HL-60 (cell line): ENCODE results near the gene LIG4.
A peak's percentile ranks its signal among the peaks of the same experiment; 100 is the strongest.
"Not testable (repeated sequence)": the region's sequence is repeated elsewhere in the genome, so short reads cannot be mapped to it uniquely, and the experiment has no call there.

Experiments used
- DNase-seq, 2 experiments: peaks; one replicate each; pipeline ENCODE4 v3.0.0-alpha.2; 2010 to 2020; ENCODE audit warnings: low read depth in 1 of 2, low spot score in 1 of 2
- H3K27ac ChIP-seq: fragments of 250-450 bp; sonication (Bioruptor Pico); replicated peaks from 2 replicates; pipeline ENCODE4 v1.5.1; 2020; ENCODE audit warnings: mild to moderate bottlenecking, moderate library complexity
- H3K27me3 ChIP-seq: fragments of 250-450 bp; sonication (Bioruptor Pico); 2 replicates; pipeline ENCODE4 v1.5.1; 2021; ENCODE audit warnings: mild to moderate bottlenecking, moderate library complexity; ENCODE audit not compliant: insufficient read depth, poor library complexity, severe bottlenecking
- H3K4me3 ChIP-seq: replicated peaks from 2 replicates; pipeline ENCODE4 v1.5.1; 2011; ENCODE audit warnings: mild to moderate bottlenecking, control low read depth, low read length; ENCODE audit not compliant: insufficient read depth
- GABPA ChIP-seq: IDR thresholded peaks from 2 replicates; pipeline ENCODE4 v1.6.1; 2012; ENCODE audit warnings: low read depth
- POLR2AphosphoS5 ChIP-seq: IDR thresholded peaks from 2 replicates; pipeline ENCODE4 v1.6.1; 2012; ENCODE audit warnings: low read depth
- SPI1 ChIP-seq: IDR thresholded peaks from 2 replicates; pipeline ENCODE4 v1.6.1; 2012; ENCODE audit warnings: low read depth, mild to moderate bottlenecking, borderline replicate concordance
- TF ChIP-seq, protein P1 (sequence below): IDR thresholded peaks from one replicate; pipeline ENCODE4 v1.5.1; 2011; ENCODE audit warnings: low read length, control low read depth, inconsistent platforms; ENCODE audit not compliant: insufficient read depth
- TF ChIP-seq, protein P2 (sequence below): IDR thresholded peaks from 2 replicates; pipeline ENCODE4 v1.6.1; 2012; ENCODE audit warnings: low read depth; ENCODE audit not compliant: insufficient replicate concordance

LIG4 gene

DNA sequence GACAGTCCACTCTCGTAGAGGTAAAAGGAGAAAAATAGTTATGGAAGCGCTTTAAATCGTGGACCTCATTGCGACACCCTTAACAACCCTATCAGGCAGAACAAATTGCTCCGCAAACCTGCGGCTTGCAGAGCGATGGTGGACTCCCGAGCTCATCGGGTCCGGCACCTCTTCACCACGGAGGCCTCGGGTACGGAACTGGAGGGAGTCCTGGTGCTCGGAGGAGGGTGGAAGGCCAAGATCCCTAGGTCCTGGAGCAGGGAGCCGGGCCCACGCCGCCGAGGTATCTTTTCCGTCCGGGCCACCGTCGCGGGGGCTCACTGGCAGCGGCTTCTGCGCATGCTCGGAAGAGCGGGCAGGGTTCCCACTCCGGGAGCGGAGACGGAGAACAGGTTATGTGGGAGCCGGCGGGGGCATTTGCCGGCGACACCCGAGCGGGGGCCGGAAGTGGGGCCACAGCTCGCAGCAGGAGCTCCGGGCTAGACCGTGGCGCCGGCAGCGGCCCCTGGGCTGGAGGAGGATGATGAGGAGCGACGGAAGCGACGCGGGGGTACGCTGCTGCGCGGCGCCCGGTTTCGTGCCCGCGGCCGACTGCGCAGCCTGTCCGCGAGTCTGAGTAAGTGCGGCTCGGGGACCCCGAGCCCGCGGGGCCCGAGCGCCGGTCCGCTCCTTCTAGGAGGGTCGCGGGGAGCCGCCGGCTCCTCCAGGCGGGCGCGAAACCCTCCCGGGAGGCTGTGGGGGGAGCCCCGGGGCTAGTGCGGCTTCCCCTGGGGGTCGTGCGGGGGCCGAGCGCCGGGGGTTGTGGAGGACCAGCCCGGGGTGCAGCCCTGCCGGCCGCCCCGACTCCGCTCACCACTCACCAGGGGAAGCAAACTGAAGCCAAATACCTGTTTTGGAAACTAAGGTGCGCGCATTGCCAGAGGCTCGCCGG is 3.0 kb upstream of the LIG4 start, which contains the start of gene ABHD13:
ABHD13 (plus strand) TSS at position 349 of the 931 bp plus-strand sequence. CDS start 10,827 bp downstream, outside the sequence.
- peak within 1 kb of the TSS; percentile 94 for H3K27ac ChIP-seq
- peak within 1 kb of the TSS; percentile 92 for H3K4me3 ChIP-seq
- TF ChIP-seq GABPA (peak; percentile 93), SPI1 (no peak), POLR2AphosphoS5 (peak; percentile 61; the same call in 1 of the 2 replicates)
- TF ChIP-seq, protein P1, sequence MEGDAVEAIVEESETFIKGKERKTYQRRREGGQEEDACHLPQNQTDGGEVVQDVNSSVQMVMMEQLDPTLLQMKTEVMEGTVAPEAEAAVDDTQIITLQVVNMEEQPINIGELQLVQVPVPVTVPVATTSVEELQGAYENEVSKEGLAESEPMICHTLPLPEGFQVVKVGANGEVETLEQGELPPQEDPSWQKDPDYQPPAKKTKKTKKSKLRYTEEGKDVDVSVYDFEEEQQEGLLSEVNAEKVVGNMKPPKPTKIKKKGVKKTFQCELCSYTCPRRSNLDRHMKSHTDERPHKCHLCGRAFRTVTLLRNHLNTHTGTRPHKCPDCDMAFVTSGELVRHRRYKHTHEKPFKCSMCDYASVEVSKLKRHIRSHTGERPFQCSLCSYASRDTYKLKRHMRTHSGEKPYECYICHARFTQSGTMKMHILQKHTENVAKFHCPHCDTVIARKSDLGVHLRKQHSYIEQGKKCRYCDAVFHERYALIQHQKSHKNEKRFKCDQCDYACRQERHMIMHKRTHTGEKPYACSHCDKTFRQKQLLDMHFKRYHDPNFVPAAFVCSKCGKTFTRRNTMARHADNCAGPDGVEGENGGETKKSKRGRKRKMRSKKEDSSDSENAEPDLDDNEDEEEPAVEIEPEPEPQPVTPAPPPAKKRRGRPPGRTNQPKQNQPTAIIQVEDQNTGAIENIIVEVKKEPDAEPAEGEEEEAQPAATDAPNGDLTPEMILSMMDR: no peak
- TF ChIP-seq, protein P2, sequence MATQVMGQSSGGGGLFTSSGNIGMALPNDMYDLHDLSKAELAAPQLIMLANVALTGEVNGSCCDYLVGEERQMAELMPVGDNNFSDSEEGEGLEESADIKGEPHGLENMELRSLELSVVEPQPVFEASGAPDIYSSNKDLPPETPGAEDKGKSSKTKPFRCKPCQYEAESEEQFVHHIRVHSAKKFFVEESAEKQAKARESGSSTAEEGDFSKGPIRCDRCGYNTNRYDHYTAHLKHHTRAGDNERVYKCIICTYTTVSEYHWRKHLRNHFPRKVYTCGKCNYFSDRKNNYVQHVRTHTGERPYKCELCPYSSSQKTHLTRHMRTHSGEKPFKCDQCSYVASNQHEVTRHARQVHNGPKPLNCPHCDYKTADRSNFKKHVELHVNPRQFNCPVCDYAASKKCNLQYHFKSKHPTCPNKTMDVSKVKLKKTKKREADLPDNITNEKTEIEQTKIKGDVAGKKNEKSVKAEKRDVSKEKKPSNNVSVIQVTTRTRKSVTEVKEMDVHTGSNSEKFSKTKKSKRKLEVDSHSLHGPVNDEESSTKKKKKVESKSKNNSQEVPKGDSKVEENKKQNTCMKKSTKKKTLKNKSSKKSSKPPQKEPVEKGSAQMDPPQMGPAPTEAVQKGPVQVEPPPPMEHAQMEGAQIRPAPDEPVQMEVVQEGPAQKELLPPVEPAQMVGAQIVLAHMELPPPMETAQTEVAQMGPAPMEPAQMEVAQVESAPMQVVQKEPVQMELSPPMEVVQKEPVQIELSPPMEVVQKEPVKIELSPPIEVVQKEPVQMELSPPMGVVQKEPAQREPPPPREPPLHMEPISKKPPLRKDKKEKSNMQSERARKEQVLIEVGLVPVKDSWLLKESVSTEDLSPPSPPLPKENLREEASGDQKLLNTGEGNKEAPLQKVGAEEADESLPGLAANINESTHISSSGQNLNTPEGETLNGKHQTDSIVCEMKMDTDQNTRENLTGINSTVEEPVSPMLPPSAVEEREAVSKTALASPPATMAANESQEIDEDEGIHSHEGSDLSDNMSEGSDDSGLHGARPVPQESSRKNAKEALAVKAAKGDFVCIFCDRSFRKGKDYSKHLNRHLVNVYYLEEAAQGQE: peak; percentile 51
- peak; percentile 79 to 95 for DNase-seq
- no peaks in the 10 kb centered on the region for H3K27me3 ChIP-seq

DNA sequence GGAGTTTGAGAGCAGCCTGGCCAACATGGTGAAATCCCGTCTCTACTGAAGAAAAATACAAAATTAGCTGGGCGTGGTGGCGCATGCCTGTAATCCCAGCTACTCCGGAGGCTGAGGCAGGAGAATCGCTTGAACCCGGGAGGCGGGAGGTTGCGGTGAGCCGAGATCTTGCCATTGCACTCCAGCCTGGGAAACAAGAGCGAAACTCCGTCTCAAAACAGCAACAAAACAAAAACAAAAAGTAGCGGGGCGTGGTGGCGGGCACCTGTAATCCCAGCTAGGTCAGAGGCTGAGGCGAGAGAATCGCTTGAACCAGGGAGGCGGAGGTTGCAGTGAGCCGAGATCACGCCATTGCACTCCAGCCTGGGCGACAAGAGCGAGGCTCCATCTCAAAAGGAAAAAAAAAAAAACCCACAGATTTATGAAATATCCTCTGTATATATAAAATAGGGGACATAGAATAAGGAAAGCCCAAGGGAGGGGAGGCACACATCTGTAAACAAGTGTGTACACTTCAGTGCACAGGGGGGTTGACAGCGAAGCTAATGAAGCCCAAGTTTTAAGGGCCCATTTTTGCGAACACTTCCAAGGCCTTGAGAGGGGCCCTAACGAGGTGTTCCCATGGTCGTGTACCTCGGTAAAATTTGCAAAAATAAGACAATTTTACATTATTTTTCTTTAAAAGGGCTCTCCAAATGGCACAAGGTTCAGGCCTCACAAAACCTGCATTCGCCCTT is 2.1 kb upstream of the LIG4 start:
- not testable (repeated sequence) for H3K27me3 ChIP-seq, DNase-seq
- Histone ChIP-seq H3K4me3 (peak overlapping the region; percentile 92), H3K27ac (peak overlapping the region; percentile 94)

DNA sequence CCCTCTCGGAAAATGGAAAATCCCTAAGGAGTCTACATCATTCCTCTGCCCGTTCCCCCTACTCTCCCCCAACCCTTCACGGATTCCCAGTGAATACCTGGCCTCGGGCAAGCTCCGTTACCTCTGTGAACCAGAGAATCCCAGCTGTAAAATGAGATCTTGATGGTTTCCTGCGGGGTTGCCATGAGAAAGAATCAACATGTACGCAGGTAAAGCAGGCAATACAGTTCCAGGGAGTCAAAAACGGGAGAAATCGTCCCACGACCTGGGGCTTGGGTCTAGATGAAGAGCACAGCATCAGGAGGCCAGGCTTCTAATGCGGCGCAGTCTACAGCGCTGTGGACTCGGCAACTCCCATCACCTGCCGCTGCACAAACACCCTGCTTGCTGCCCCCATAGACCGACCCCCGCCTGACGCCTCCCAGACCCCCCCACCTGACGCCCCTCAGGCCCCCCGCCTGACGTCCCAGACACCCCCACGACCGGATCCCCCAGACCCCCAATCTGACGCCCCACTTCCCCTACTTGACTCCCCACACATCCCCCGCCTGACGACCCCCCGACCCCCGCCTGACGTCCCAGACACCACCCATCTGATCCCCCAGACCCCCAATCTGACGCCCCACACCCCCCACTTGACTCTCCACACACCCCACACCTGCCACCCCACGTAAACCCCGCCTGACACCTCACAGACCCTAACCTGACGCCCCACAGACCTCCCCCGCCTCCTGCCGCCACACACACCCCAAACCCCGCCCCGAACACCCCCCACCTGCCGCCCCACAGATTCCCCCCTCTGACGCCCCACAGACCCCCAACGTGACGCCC is 680 bp downstream of the LIG4 start:
- TF ChIP-seq SPI1 (no peak), GABPA (no peak), POLR2AphosphoS5 (no peak)
- TF ChIP-seq, protein P1: no peak
- TF ChIP-seq, protein P2: no peak
- no peak for DNase-seq
- Histone ChIP-seq H3K4me3 (peak overlapping the region; percentile 52), H3K27ac (no peak overlapping the region), H3K27me3 (no peaks in the 10 kb centered on the region)
